GM12892 (cell line): ENCODE data around the gene MAN2A2.

Experiments
- POLR2A ChIP-seq: IDR thresholded peaks from 2 replicates; pipeline ENCODE4 v1.6.1; 2011; ENCODE audit warnings: low read depth, low read length, control low read depth
- POLR2AphosphoS5 ChIP-seq: IDR thresholded peaks from 2 replicates; pipeline ENCODE4 v1.6.1; 2011; ENCODE audit warnings: low read depth, low read length, control low read depth

DNA sequence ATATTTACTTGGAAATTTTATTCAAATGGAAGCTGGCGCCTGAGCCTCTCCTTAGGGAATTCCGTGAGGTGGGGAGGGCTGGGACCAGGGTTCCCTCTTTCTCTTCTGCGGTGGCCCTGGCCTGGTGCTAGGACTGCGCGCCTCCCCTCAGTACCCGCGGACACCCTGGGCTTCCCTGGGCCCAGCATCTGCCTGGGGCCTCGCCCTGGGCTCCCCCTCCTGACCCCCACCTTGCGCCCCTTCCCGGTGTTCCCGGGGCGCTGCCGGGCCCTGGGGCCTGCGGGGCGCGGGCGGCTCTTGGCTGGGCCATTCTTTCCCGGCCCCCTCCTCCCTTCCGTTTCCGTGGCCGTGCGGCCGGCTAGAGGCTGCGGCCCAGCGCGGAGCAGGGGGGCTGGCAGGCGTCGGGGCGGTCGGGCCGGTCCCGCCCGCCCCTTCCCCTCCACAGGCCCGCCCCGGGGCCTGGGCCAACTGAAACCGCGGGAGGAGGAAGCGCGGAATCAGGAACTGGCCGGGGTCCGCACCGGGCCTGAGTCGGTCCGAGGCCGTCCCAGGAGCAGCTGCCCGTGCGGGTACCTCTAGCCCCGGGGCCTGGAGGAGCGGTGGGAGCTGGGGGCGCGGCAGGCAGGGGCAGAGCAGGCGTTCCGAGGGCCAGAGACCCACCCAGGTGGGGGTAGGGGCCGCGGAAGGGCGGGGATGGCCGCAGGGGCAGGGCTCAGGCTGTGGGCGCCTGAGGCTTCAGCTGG is 19.0 kb upstream of the MAN2A2 start, which contains the start of gene FES:
- no peak for TF ChIP-seq POLR2AphosphoS5
- TF ChIP-seq POLR2A: no peak; the same call in 1 of the 2 replicates
